ENCODE data around the gene MRFAP1L1. TPM values are rescaled to one million over a fixed set of nuclear protein-coding genes. Genes with fewer than 3 reads are reported as not detected.

MRFAP1L1 gene
- total and polyA plus RNA-seq, 9 of the 15 experiments (the other 6 are each of a cell fraction or from before 2014, with no cell fraction given), result 37.6 to 111 (median 83.8) TPM

GRCh38 chr4:6734165-6734786 lies 24.6 kb upstream of the MRFAP1L1 start (continued):
- TF ChIP-seq SREBF1 (IDR thresholded peaks at IDR 0.05; ENCODE audit: borderline replicate concordance, low read depth, low read length), result no peak
- peak; percentile 93 for TF ChIP-seq ZNF175 (CRISPR knock-in tag; IDR thresholded peaks at IDR 0.05; ENCODE audit: low read depth)
- TF ChIP-seq CXXC5 (CRISPR knock-in tag; IDR thresholded peaks at IDR 0.05), result peak; percentile 48; the same call in 1 of the 2 replicates
- no peak for TF ChIP-seq ZNF764 (CRISPR knock-in tag; IDR thresholded peaks at IDR 0.05; ENCODE audit: low read depth)
- TF ChIP-seq ASH1L (IDR thresholded peaks at IDR 0.05; ENCODE audit: borderline replicate concordance, low read depth, partially characterized antibody), result peak; percentile 15
- TF ChIP-seq ZBTB8A (IDR thresholded peaks at IDR 0.05; ENCODE audit: partially characterized antibody), result no peak
- TF ChIP-seq, protein P1, sequence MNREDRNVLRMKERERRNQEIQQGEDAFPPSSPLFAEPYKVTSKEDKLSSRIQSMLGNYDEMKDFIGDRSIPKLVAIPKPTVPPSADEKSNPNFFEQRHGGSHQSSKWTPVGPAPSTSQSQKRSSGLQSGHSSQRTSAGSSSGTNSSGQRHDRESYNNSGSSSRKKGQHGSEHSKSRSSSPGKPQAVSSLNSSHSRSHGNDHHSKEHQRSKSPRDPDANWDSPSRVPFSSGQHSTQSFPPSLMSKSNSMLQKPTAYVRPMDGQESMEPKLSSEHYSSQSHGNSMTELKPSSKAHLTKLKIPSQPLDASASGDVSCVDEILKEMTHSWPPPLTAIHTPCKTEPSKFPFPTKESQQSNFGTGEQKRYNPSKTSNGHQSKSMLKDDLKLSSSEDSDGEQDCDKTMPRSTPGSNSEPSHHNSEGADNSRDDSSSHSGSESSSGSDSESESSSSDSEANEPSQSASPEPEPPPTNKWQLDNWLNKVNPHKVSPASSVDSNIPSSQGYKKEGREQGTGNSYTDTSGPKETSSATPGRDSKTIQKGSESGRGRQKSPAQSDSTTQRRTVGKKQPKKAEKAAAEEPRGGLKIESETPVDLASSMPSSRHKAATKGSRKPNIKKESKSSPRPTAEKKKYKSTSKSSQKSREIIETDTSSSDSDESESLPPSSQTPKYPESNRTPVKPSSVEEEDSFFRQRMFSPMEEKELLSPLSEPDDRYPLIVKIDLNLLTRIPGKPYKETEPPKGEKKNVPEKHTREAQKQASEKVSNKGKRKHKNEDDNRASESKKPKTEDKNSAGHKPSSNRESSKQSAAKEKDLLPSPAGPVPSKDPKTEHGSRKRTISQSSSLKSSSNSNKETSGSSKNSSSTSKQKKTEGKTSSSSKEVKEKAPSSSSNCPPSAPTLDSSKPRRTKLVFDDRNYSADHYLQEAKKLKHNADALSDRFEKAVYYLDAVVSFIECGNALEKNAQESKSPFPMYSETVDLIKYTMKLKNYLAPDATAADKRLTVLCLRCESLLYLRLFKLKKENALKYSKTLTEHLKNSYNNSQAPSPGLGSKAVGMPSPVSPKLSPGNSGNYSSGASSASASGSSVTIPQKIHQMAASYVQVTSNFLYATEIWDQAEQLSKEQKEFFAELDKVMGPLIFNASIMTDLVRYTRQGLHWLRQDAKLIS (CRISPR knock-in tag; IDR thresholded peaks at IDR 0.05), result 0 out of 2 replicates have a peak, but pooled peaks have one; percentile 5
- no peak for TF ChIP-seq NR2C1 (IDR thresholded peaks at IDR 0.05)
- peak; percentile 76 for TF ChIP-seq NR2C1 (tag; IDR thresholded peaks at IDR 0.05)
- TF ChIP-seq POLR2G (IDR thresholded peaks at IDR 0.05; ENCODE audit: low read depth, low read length), result no peak
- 0 out of 2 replicates have a peak, but pooled peaks have one; percentile 40 for TF ChIP-seq HINFP (tag; conservative IDR thresholded peaks at IDR 0.05; ENCODE audit: low read depth)
- TF ChIP-seq NBN (IDR thresholded peaks at IDR 0.05; ENCODE audit: low read depth), result no peak
- TF ChIP-seq DACH1 (IDR thresholded peaks at IDR 0.05; ENCODE audit: partially characterized antibody), result no peak
- TF ChIP-seq, protein P2, sequence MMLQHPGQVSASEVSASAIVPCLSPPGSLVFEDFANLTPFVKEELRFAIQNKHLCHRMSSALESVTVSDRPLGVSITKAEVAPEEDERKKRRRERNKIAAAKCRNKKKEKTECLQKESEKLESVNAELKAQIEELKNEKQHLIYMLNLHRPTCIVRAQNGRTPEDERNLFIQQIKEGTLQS (IDR thresholded peaks at IDR 0.05), result peak; percentile 89
- TF ChIP-seq, protein P2 (CRISPR knock-in tag; conservative IDR thresholded peaks at IDR 0.05), result no peak
- 0 out of 2 replicates have a peak, but pooled peaks have one; percentile 14 for TF ChIP-seq MTA1 (IDR thresholded peaks at IDR 0.05; ENCODE audit: borderline replicate concordance)
- TF ChIP-seq JUNB (CRISPR knock-in tag; conservative IDR thresholded peaks at IDR 0.05), result no peak
- TF ChIP-seq JUN (IDR thresholded peaks at IDR 0.05; ENCODE audit: borderline replicate concordance, low read depth, low read length), result peak; percentile 70
- TF ChIP-seq JUN (CRISPR knock-in tag; IDR thresholded peaks at IDR 0.05; ENCODE audit: borderline replicate concordance), result 0 out of 2 replicates have a peak, but pooled peaks have one; percentile 33
- TF ChIP-seq, protein P3, sequence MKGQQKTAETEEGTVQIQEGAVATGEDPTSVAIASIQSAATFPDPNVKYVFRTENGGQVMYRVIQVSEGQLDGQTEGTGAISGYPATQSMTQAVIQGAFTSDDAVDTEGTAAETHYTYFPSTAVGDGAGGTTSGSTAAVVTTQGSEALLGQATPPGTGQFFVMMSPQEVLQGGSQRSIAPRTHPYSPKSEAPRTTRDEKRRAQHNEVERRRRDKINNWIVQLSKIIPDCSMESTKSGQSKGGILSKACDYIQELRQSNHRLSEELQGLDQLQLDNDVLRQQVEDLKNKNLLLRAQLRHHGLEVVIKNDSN (CRISPR knock-in tag; IDR thresholded peaks at IDR 0.05), result peak; percentile 76
- no peak for TF ChIP-seq ZFPM2 (CRISPR knock-in tag; IDR thresholded peaks at IDR 0.05)
- TF ChIP-seq PTRF (tag; IDR thresholded peaks at IDR 0.05), result peak; percentile 66
